Activated CD4-positive, alpha-beta T cell treated with anti-CD3 and anti-CD28 coated beads for 24 hours (primary cell): ENCODE data around the gene PEX26.
"Not testable (repeated sequence)": the region's sequence is repeated elsewhere in the genome, so short reads cannot be mapped to it uniquely, and the experiment has no call there.

ENCODE experiments used
- DNase-seq, 2 donors: peaks; one replicate each; pipeline ENCODE4 v3.0.0-alpha.2; 2020; ENCODE audit warnings: low read depth in 2 of 2

PEX26 gene

DNA sequence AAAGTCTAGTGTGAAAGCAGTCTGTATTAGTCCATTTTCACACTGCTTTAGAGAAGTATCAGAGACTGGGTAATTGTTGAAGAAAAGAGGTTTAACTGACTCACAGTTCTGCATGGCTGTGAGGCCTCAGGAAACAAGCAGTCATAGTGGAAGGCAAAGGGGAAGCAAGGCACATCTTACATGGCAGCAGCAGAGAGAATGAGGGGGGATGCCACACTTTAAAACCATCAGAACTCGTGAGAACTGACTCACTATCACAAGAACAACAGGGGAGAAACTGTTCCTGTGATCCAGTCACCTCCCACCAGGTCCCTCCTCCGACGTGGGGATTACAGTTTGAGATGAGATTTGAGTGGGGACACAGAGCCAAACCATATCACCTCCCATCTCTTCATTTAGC is 19.0 kb downstream of the PEX26 start:
- DNase-seq = no peak

DNA sequence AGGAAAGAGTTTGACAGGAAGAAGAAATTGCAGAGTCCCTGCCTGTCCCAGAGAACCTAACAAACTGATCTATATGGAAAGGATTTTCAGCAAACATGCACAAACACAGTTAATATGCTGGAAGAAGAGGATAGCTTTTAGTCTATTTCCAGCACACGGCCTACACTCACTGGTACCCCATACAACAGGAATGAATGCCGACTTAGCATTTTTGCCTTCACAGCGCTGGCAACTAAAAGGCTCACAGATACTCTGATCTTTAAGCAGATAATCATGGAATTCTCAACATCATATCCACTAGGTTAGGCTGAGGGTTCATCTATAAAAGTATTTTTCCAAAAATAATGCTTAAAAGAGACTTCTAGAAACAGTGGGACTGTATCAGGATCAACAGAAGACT is 23.0 kb downstream of the PEX26 start:
- no peak for DNase-seq

DNA sequence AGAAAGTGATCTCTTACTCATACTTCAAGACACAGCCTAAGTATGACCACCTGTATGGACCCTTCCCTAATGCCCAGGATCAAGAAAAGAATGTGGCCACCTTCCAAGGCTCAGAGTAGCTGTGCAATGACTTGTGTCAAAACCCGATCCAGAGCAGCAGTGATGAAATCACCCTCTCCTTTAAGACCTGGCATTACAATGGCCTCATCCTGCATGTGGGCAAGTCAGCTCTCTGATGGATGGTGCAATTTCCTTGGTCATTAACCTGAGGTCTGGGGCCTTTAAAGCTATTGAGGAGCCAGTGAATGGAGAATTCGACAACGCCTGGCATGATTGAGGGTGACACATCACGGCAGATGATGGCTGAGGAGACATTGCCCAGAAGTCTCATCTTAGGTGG is 23.7 kb downstream of the PEX26 start:
- DNase-seq = no peak

DNA sequence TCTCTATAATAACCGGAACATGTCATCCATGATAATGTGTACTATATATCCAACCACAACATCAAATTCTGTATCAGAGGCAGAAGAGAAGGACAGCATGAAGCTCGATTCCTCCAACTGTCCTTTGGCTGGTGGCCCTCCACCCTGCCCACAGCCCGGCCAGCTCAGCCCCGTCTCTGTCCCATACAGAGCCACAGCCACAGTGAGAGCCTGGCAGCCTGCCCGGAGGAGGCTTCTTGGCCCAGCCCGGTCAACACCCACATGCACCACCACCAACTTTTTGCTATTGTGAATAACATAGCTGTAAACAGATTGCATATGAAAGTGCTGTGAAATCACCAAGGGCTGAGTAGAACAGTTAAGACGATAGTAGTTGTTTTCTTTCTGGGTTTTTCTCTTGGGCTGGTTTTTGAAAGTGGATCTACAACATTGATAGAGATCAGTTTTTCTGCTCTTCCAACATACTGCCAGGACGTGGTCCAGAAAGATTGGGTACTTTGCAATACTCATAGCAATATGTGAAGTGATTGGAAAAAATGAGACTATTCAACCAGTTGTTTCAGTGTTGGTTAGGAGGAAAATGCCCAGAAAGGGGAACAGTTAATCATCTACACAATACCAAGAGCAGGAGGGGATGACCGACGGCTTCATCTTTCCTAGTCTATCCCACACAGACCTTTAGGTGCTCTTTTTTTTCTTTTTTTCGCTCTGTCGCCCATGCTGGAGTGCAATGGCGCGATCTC is 25.9 kb downstream of the PEX26 start:
- DNase-seq = no peak

DNA sequence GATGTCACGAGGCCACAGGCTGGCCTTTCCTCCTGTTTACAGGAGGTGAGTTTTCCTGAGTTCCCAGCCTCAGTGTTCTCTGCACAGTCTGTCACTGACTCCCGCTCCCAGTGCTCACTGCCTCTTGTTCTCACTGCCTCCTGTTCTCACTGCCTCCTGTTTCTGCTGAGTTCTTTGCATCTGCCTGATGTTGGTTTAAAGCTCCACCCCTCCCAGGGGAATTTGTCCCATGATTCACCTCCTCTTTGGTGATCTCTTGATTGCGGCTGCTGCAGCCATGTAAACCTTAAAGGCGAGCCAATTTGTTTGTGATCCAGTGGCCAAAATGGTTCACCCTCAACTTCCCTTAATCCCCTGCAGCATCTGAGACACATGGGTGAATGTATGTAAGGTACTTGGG is 26.8 kb downstream of the PEX26 start:
- no peak for DNase-seq

DNA sequence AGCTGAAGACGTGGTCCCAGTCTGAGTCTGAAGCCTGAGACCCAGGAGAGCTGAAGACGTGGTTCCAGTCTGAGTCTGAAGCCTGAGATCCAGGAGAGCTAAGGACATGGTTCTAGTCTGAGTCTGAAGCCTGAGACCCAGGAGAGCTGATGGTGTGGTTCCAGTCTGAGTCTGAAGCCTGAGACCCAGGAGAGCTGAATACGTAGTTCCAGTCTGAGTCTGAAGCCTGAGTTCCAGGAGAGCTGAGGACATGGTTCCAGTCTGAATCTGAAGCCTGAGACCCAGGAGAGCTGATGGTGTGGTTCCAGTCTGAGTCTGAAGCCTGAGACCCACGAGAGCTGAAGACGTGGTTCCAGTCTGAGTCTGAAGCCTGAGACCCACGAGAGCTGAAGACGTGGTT is 28.2 kb downstream of the PEX26 start:
- not testable (repeated sequence) for DNase-seq

DNA sequence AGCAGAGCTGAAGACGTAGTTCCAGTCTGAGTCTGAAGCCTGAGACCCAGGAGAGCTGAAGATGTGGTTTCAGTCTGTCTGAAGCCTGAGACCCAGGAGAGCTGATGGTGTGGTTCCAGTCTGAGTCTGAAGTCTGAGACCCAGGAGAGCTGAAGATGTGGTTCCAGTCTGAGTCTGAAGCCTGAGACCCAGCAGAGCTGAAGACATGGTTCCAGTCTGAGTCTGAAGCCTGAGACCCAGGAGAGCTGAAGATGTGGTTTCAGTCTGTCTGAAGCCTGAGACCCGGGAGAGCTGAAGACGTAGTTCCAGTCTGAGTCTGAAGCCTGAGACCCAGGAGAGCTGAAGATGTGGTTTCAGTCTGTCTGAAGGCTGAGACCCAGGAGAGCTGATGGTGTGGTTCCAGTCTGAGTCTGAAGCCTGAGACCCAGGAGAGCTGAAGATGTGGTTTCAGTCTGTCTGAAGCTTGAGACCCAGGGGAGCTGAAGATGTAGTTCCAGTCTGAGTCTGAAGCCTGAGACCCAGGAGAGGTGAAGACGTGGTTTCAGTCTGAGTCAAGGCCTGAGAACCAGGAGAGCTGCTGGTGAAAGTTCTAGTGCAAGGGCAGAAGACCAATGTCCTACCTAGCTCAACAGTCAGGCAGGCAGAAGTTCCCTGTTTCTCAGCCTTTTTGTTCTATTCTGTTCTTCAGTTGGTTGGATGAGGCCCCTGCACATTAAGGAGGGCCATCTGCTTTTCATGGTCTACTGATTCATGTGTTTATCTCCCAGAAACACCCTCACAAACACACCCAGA is 29.0 kb downstream of the PEX26 start:
- DNase-seq = not testable (repeated sequence)

DNA sequence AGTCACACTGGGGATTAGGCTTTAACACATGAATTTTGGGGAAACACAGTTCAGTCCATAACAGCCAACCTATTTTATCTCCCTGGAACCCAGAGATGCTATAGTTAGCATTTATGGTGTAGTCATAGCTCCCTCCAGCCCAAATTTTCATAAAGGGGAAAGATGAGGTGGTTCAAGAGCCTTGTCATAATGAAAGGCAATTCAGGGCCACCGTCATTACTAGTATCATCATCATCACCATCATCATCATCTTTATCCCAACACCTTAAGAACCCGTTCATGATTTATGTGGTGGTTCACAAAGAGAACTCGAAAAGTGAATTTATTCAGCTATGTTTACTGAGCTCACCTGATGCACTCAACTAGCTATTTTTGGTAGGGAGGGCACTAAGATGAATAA is 30.4 kb downstream of the PEX26 start:
- DNase-seq = no peak

DNA sequence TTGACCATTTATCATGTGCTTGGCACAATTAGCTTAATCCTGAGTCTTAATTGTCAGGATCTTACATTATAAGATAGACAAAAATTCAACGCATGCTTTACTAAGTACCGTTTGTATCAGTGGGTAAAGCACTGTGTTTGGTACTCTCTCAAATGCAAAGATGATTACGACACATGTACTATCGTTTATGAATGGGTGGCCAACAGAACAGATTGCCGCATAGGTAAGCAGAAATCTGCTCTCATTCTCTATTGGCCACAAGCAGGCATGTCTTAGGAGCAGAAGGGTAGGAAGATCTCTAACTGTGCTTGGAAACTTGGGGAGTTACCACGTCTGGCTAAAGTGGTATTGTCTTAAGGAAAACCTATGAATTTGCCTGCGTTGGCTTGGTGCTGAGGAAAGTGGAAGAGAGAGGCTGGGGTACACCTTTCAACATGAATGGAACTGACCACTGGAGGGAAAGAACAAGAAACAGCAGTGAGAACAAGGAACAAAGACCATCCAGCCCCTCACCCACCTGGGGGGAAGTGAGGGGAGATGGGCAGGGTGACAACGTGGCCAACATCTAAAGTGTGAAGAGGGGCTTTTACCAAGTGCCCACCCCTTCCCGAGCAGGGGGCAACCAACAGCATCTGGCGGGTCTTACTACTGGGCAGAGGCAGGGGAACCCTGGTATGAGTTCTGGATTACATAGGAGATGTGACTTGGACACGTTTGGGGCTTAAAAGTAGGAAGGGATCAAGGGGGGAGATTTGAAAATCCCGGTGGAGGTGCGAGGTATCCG is 31.8 kb downstream of the PEX26 start:
- DNase-seq = no peak

DNA sequence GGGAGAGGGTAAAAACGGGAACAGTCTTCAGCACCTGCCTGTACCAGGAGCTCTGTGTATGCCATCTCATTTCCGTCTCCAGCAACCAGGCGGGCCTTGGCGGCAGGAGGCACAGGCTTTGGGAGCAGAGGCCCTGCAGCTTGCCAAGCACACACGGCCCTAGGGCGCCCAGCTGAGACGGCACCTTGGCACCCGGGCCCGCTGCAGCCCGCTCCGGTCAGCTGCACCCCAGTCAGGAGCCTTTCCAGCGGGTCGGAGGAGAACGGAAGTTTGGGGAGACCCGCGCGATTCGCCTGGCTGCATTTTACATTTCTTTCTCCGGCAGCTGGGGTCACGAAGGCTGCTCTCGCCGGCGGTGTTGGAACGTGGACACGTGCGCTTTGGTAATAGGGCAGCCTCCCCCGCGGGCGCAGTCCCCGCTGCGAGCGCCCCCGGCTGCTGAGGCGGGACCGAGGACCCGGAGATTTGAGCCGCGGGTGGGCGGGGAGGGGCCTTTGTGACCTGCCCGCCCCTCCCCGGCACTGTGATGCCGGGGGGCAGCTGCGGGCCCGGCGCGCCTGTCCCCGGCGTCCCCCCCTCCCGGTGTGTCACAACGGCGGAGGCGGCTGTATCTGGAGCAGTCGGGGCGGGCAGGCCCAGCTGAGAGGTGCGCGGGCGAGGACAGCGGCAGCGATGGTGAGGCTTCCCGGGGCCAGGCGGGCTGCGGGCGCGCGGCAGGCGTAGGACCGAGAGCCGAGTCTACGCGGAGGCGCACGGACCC is 32.6 kb downstream of the PEX26 start, which contains the start of gene TUBA8:
TUBA8 (plus strand) TSS at position 616 of the 760 bp plus-strand sequence; CDS start at position 673, 57 bp downstream.
- DNase-seq = peak in 1 of 2 donors; percentile 17

DNA sequence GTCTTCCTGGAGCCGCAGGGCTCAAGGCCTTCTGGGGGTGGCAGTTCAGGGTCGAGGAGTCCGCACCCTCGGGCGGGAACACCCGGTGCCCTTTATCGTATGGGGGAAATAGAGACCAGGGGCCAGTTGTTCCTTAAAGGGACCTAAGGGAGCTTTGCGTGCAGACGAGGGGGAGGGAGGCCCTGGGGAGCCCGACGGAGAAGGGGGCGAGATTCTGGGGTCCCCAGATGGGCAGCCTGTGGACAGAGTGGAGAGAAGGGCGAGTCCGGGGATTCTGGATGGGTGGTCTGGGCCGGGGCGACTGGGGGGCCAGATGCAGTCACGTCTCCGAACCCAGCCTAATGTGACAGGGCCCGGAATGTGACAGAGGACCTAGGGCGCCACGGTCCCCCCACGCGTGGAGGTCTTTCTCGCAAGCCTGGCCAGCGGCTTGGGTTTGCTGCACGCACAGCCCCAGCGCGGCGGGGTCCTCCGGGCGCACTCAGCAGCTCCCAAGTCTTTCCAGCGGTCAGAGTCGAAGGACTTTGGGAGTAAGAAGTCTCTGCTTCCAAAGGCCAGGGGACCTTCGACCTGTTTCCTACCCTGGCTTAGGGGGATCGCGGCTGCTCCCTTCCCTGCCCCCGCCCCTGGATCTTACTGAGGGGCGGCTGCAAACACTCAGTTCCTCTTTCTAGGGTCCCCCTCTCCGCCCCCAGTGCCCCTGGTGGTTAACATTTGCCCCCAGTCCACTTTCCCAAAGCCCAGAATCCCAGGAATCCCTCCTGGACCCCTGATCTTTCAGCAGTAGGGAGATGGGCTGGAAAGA is 33.4 kb downstream of the PEX26 start:
- no peak for DNase-seq

DNA sequence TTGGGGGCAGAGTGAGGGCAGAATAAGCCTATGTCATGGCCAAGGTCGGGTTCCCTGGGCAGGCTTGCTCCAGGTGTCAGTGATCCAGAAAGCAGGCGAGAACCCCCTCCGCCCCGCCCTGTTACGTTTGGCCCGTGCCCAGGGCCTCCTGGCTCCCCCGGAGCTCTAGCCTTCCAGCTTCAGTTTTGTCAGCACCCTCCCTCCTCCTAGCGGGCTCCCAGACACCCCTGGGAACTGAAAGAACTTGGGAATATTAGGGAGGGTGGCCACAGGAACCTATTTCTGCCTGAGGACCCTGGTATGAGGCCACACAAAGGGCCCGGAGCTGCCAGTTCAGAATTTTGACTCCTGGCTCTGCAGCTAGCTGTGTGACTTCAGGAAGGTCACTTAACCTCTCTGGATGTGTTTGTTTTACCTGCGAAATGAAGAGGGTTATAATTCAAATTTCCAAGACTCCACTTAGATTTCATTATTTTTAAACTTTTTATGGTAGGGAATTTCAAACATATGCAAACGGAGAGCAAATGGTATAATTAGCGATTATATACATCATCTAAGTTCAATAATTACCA is 34.1 kb downstream of the PEX26 start:
- no peak for DNase-seq

DNA sequence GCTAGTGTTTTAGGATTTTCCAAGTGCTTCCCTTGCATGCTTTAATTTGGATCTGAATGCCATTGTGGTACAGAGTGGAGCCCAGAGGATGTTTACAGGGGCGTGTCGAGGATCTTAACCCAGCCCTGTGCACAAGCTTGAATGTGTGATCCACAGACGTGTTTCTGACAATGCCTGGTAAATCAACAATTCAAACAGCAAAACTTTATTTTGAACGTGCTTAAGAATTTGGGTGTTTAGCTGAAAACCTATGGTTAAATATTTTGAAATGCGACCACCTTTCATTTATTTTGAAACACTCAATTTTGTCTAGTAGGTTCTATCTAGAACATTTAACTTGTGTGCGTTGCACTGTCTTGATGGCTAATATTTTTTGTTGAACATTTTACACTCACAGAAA is 34.6 kb downstream of the PEX26 start:
- DNase-seq = no peak

DNA sequence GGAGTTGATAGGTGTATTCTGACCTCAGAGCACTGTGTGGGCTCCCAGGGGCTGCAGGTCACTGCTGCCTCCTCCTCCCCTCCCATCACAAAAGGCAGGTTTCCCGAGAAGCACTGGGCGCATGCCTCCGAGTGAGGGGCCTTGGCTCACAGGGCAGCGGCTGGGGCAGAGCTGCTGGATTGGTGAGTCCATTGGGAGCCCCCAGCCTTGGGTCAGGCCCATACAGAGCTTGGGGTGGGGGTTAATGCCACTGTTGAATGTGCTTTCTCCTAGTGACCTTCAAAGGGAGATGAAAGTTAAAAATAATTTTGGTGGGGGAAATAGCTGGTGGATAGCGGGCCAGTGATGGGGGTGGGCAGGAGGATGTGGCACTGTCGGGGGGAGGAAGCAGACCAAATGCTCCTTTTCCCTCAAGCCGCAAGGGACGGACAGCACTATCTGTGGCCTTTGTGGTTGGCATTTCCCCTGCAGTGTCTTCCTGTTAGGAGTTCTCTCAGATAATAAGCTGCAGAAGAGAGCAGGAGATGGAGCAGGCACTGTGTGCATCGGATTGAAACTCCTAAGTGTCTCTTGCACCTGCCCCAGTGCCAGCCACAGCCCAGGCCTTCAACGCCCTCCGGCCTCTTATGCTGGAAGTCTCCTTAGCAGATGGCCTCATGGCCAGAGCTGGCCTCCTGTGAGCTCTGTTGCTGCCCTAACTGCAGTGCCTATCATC is 36.0 kb downstream of the PEX26 start:
- no peak for DNase-seq

DNA sequence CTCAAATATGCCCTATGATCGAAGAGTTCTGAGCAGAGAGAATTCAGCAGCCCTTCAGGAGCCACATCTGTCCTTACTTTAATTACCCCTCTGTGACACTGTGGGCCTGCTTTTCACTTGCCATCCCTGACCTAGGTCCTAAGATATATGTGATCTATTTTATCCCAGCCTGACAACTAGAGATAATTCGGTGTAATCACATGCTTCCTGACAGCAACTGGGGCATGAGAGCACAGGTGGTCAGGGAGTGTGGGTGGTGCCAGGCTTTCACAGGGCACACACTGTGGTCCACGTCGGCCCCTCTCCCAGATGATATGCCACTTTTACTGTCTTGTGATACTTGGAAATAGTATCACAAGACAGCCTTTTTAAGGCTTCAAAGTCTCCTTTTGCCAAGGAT is 36.7 kb downstream of the PEX26 start:
- no peak for DNase-seq

DNA sequence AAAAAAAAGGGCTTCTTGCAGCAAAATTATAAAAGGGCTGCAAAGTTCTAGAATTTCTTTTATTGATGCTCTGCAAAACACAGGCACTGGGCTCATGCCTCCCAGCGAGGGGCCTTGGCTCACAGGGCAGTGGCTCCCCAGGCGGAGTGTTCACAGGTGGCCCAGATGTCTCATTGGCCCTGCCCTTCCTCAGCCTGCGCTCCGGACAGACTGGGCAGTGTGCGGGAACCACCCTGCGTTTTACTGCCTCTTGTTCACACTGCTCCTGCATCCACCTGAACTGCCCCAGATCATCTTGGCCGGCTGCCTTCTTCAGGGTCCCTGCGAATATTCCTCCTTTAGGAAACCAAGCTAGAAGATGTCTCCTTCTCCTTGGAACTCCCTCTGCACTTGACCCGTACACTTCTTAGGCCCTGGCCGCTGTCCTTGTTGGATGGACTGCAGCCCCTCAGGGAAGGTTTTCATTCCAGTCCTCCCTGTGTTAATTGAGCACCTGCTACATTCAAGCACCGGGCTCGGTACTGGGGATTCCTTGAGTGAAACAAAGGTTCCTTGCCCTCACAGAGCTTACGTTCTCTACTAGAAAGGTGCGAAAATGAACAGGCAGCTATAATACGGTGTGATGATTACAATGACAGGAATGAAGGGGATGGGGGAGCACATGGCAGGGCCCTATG is 37.3 kb downstream of the PEX26 start:
- DNase-seq = no peak

DNA sequence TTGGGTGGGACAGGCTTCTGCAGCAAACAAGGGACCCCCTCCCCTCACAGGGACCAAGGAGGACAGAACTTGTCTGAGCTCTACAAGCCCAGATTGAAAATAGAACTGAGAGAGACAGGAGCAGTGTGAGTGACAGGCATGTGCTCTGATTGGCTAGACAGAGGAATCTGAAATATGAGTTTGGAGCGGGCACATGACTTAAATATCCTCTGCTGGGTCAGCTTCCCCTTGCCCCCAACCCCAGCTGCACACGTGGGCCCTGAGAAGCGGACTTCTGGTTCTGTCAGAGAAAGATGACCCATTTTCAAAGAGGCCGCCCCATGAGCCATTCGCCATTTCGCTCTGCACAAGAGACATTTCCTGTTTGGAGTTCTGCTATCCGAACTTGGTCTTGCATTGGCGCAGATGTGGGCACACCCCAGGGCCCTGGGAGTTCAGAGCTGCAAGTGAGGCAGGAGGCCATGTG is 38.1 kb downstream of the PEX26 start:
- no peak for DNase-seq

DNA sequence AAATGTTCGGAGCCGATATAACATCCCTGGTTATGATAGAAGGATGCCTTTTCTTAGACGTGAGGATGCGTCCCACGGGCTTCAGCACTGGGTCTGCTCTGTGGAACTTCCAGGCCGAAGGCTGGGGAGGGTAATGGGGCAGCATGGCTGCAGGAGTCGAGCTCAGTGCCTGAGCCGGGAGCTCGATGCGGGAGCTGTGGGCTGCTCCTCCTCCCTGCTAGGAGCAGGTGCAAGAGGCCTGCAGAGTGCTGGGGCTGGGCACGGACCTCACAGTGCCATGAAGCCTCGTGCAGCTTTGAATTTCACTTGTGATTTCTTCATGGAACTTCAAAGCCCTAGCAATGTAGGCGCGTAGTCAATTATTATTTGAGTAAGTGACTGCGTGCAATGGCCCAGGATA is 38.8 kb downstream of the PEX26 start:
- no peak for DNase-seq

DNA sequence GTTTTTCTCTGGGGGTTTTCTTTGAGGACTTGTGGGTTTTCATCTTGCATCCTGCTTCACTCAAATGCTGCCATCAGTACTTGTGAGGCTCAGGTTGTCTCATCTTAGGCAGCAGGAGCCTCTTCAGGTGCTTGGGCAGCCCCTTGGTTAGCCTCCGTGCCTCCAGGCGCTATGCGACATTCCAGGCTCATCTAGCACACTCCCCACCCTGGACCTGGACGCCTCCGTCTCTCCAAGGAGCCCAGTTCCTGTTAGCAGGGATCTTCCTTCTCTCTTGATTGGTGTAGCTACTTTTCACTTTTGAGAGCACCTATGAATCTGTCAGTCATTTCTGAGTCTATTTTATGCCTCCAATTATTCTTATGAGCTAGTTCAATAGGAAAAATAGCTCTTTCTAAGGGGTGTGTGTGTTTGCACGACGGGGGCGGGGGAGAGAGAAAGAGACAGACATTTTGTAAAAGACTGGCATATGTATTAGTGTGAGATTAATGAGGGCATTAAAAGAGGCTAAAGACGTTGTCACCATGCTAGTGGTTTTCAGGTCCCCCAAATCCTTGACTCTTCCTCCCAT is 40.6 kb downstream of the PEX26 start:
- no peak for DNase-seq
